Measurements from ENCODE around the gene KCNQ2. TPM values are rescaled to one million over a fixed set of nuclear protein-coding genes. Genes with fewer than 3 reads are reported as not detected.

Gene KCNQ2
- total RNA-seq, 2 experiments from 2014 or later = not detected

DNA sequence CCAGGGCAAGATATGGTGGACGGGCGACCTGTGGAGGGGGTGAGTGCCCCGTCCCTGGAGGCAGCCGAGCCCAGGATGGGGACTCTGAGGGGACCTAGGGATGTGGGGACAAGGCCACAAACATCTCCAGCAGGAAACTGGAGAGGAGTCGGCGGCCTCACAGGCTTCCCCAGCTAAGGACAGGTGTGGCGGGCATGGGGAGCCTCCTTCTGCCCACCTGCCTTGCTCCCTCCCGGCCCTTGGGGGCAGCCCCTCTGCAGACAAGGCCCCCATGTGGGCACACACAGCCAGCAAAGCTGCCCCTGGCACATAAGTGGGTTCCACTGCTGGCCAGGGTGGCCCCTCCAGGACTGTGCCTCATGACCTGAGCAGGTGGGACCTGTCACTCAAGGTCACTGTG is 115.9 kb downstream of the KCNQ2 start:
- intact Hi-C loops (cut with micrococcal nuclease) = no loop called here
- no peak overlapping the region for H3K27ac Mint-ChIP-seq
- no peaks in the 10 kb centered on the region for H3K9me3 Mint-ChIP-seq
- no peak overlapping the region for H3K4me3 Mint-ChIP-seq
- DNase-seq = no peak
- TF ChIP-seq, protein P1, sequence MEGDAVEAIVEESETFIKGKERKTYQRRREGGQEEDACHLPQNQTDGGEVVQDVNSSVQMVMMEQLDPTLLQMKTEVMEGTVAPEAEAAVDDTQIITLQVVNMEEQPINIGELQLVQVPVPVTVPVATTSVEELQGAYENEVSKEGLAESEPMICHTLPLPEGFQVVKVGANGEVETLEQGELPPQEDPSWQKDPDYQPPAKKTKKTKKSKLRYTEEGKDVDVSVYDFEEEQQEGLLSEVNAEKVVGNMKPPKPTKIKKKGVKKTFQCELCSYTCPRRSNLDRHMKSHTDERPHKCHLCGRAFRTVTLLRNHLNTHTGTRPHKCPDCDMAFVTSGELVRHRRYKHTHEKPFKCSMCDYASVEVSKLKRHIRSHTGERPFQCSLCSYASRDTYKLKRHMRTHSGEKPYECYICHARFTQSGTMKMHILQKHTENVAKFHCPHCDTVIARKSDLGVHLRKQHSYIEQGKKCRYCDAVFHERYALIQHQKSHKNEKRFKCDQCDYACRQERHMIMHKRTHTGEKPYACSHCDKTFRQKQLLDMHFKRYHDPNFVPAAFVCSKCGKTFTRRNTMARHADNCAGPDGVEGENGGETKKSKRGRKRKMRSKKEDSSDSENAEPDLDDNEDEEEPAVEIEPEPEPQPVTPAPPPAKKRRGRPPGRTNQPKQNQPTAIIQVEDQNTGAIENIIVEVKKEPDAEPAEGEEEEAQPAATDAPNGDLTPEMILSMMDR (IDR thresholded peaks at IDR 0.05) = no peak
- POLR2A ChIA-PET = no interaction called here
- CTCF ChIA-PET = no interaction called here
- H3K27me3 Mint-ChIP-seq = peaks cover 11% of the 10 kb centered on the region
- no peak for ATAC-seq
- no peaks in the 10 kb centered on the region for H3K4me1 Mint-ChIP-seq (ENCODE audit: low read depth)
- no peaks in the 10 kb centered on the region for H3K36me3 Mint-ChIP-seq (ENCODE audit: low read depth)

DNA sequence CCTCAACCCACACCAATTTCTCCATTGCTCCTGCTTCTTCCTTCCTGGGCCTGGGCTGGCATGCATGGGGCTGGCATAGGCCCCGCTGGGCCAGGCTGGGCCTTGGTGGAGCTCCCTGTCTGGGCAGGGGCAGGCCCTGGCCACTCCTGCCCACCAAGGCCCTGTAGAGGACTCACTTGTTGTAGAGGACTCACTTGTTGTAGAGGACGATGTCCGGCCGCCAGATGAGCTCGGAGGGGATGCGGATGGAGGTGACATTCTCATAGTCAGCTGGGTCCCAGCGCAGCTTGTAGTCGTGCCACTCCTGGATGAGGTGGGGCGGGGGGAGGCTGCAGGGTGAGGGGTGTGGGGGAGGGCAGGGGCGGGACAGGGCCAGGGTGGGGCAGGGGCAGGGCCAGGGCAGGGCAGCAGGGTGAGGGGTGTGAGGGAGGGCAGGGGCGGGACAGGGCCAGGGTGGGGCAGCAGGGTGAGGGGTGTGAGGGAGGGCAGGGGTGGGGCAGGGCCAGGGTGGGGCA is 116.6 kb downstream of the KCNQ2 start:
- DNase-seq (no peak), ATAC-seq (no peak)
- Mint-ChIP-seq H3K4me3 (no peak overlapping the region), H3K4me1 (ENCODE audit: low read depth) (no peaks in the 10 kb centered on the region), H3K36me3 (ENCODE audit: low read depth) (no peaks in the 10 kb centered on the region), H3K27me3 (peaks cover 11% of the 10 kb centered on the region), H3K27ac (no peak overlapping the region), H3K9me3 (no peaks in the 10 kb centered on the region)
- ChIA-PET POLR2A (no interaction called here), CTCF (no interaction called here)
- TF ChIP-seq, protein P1 (IDR thresholded peaks at IDR 0.05) = no peak
- intact Hi-C loops (cut with micrococcal nuclease) = no loop called here

DNA sequence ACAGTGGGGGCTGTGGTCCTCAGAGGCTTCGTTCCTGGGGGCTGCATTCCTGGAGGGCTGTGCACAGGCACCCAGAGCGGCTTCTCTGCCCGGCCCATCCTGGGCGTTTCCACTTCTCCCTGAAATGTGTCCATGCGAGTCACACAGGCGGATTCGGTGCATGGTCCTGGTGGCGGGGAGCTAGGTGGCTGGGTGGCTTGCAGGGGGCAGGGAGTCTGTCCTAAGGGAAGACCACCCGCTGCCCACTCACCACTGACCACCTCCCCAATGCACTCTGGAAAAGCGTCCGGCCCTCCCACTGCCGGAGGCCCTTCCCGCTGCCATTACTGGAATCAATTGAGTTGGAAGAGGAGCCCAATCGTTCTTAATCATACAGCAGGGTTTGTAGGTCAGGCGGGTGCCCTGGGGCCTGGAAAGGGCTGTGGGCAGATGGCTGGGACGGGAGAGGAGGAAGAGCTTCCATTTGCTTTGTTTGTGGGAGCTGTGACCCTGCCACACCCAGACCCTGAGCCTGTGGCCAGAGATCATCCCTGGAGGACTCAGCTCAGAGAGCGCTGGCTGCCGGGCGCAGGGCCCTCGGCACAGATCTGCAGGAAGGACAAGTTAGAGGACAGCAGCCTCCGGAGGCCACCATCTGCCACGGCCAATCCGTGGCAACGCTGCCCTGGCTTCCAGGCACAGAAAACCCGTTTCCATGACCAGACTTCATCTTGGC is 117.7 kb downstream of the KCNQ2 start:
- Mint-ChIP-seq H3K27ac (no peak overlapping the region), H3K9me3 (peaks cover 5% of the 10 kb centered on the region), H3K4me1 (ENCODE audit: low read depth) (no peaks in the 10 kb centered on the region), H3K36me3 (ENCODE audit: low read depth) (no peaks in the 10 kb centered on the region), H3K4me3 (no peak overlapping the region), H3K27me3 (peaks cover 5% of the 10 kb centered on the region)
- TF ChIP-seq, protein P1 (IDR thresholded peaks at IDR 0.05) = no peak
- CTCF ChIA-PET = interaction anchor here (1.3 kb wide), 1 partner anchor 45 kb away, joined by 3 read pairs; no protein-coding TSS in a partner anchor
- POLR2A ChIA-PET = interaction anchor here (0.6 kb wide), 1 partner anchor 87 kb away, joined by 3 read pairs; no protein-coding TSS in a partner anchor
- DNase-seq (no peak), ATAC-seq (no peak)
- intact Hi-C loops (cut with micrococcal nuclease) = no loop called here

DNA sequence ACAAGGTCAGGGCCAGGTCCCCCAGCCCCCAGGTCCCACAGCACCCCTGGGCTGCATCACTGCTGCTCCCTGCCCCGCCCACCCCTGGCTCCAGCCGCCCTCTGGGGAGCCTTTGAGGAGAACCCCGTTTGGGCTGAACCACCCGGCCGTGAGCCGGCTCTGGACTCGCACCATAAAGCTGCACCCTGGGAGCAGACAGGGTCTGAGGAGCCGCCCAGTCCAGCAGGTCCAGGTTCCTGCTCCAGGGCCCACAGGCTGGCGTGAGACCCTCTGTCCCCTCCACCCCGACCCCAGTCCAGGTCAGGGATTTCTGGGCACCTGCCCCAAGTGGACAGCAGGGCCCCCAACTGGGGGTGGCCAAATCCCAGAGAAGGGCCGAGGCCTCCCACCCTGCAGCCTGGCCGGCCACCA is 119.6 kb downstream of the KCNQ2 start:
- ATAC-seq (no peak), DNase-seq (no peak)
- no peaks in the 10 kb centered on the region for H3K4me1 Mint-ChIP-seq (ENCODE audit: low read depth)
- ChIA-PET POLR2A (interaction anchor here (1.0 kb wide), 1 partner anchor 19 kb away, joined by 4 read pairs; no protein-coding TSS in a partner anchor), CTCF (no interaction called here)
- TF ChIP-seq, protein P1 (IDR thresholded peaks at IDR 0.05) = no peak
- intact Hi-C loops (cut with micrococcal nuclease) = no loop called here
- no peaks in the 10 kb centered on the region for H3K36me3 Mint-ChIP-seq (ENCODE audit: low read depth)
- no peaks in the 10 kb centered on the region for H3K27me3 Mint-ChIP-seq
- peaks cover 5% of the 10 kb centered on the region for H3K9me3 Mint-ChIP-seq
- no peak overlapping the region for H3K4me3 Mint-ChIP-seq
- no peak overlapping the region for H3K27ac Mint-ChIP-seq

DNA sequence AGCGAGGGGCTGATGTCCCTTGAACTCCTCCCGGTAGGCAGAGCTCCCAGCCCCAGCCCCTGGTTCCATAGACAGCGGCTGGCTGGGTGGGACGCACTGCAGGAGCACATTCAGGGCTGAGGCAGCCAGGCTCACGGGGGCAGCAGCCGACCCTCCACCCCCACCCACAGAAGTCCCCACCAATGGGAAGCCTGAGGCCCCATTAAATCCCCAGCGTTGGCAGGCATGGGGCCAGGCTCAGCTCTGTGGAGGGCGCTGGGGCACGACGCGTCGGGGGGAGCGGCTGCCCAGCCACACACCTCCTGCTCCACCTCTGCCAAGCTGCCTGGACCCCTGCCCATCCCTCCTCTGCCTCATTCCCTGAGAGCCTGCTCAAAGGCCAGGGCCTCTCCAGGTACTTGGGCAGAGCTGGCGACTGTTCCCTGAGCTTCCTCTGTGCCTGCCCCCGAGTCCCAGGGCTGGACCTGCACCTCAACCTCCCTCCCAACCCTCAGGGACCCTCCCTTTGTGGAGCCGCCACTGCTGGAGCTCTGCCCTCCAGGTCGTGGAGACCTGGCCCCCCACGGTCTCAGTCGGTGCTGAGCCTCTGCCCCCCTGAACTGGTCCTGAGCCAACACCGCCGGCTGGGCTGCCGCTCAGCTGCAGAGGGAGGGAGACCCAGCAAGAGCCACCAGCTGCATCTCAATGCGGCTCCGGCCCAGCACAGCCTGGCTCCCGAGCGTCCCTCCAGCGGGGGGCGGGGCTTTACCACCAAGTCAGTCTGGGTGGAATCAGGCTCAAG is 120.5 kb downstream of the KCNQ2 start:
- H3K27me3 Mint-ChIP-seq = no peaks in the 10 kb centered on the region
- no peaks in the 10 kb centered on the region for H3K4me1 Mint-ChIP-seq (ENCODE audit: low read depth)
- no peak overlapping the region for H3K27ac Mint-ChIP-seq
- H3K36me3 Mint-ChIP-seq (ENCODE audit: low read depth) = no peaks in the 10 kb centered on the region
- intact Hi-C loops (cut with micrococcal nuclease) = no loop called here
- POLR2A ChIA-PET = no interaction called here
- no peak for ATAC-seq
- no peak for DNase-seq
- no peak overlapping the region for H3K4me3 Mint-ChIP-seq
- H3K9me3 Mint-ChIP-seq = peaks cover 5% of the 10 kb centered on the region
- CTCF ChIA-PET = no interaction called here
- TF ChIP-seq, protein P1 (IDR thresholded peaks at IDR 0.05) = no peak

Data from activated CD8-positive, alpha-beta T cell treated with anti-CD3 and anti-CD28 coated beads for 36 hours (primary cell).